Uterus (tissue), 4 donors: ENCODE measurements around the gene USP34. TPM values are rescaled to one million over a fixed set of nuclear protein-coding genes. Genes with fewer than 3 reads are reported as not detected.
A peak's percentile ranks its signal among the peaks of the same experiment; 100 is the strongest.

Source experiments
- DNase-seq, 2 donors: peaks; one replicate each; pipeline ENCODE4 v3.0.0-alpha.2; 2019 to 2020
- H3K27ac ChIP-seq, 2 donors: fragments of 200-600 bp; sonication (generic); 1 replicate in 1 of 2; 2 replicates in 1 of 2; pipeline ENCODE4 v1.5.1; 2016 to 2018
- H3K27me3 ChIP-seq, 2 donors: fragments of 200-600 bp; sonication (generic); one replicate each; pipeline ENCODE4 v1.5.1; 2018 to 2019; ENCODE audit warnings: control low read depth in 1 of 2
- H3K36me3 ChIP-seq, 2 donors: fragments of 200-600 bp; sonication (generic); one replicate each; pipeline ENCODE4 v1.5.1; 2019; ENCODE audit warnings: control low read depth in 1 of 2
- H3K4me1 ChIP-seq, 2 donors: fragments of 200-600 bp; sonication (generic); one replicate each; pipeline ENCODE4 v1.5.1; 2018 to 2019; ENCODE audit warnings: control low read depth in 1 of 2
- H3K4me3 ChIP-seq, 2 donors: fragments of 200-600 bp; sonication (generic); 1 replicate in 1 of 2; 2 replicates in 1 of 2; pipeline ENCODE4 v1.5.1; 2018 to 2019; ENCODE audit warnings: mild to moderate bottlenecking in 1 of 2
- H3K9me3 ChIP-seq, 2 donors: fragments of 200-600 bp; sonication (generic); one replicate each; pipeline ENCODE4 v1.5.1; 2019; ENCODE audit warnings: control low read depth in 1 of 2
- CTCF ChIP-seq, 4 experiments: fragments of 200-600 bp in 2 of 4; fragments of 450-650 bp in 2 of 4; sonication (generic) in 2 of 4; IDR thresholded peaks; one replicate each; pipeline ENCODE4 v1.5.1; 2016 to 2019; ENCODE audit warnings: antibody characterized with exemption in 4 of 4, mild to moderate bottlenecking in 2 of 4, moderate library complexity in 1 of 4
- POLR2A ChIP-seq, 2 donors: fragments of 450-650 bp; IDR thresholded peaks; one replicate each; pipeline ENCODE4 v1.6.1; 2016; ENCODE audit warnings: antibody characterized with exemption in 2 of 2, mild to moderate bottlenecking in 1 of 2, moderate library complexity in 1 of 2
- intact Hi-C: fragments of 100-400 bp; cut with DNase I; formaldehyde crosslinking; loops from one replicate; pipeline ENCODE4 v1.15.1; 2023; ENCODE audit warnings: low total_unique reads
- total RNA-seq, 4 donors: library from RNA; depleted of rRNA in 3 of 4; stranded (reverse); fragments of >200 nt in 3 of 4; gene quantifications; one replicate each; pipeline versions ENCODE4 v1.1.0 to v1.2.4, GENCODE V29; 2014 to 2023
- donor health status: DM: yes; HTN: yes; CAD: no.

USP34 gene
- total RNA-seq, 4 donors from 2014 or later: 93.8 to 246 (median 184) TPM

GRCh38 chr2:61426267-61426897, 44.5 kb downstream of the USP34 start:
- no peak overlapping the region for H3K4me3 ChIP-seq
- intact Hi-C loops: no loop called here
- H3K9me3 ChIP-seq: no peaks in the 10 kb centered on the region
- H3K27ac ChIP-seq: no peak overlapping the region
- H3K27me3 ChIP-seq: no peaks in the 10 kb centered on the region
- TF ChIP-seq CTCF (IDR thresholded peaks at IDR 0.05): peak in 1 of 4 experiments; percentile 11
- no peak for TF ChIP-seq POLR2A (IDR thresholded peaks at IDR 0.05)
- no peak for DNase-seq
- no peaks in the 10 kb centered on the region for H3K36me3 ChIP-seq
- peaks cover 0 to under 1% of the 10 kb centered on the region in 2 donors for H3K4me1 ChIP-seq

GRCh38 chr2:61425605-61426155, 45.2 kb downstream of the USP34 start:
- DNase-seq: no peak
- no peaks in the 10 kb centered on the region for H3K27me3 ChIP-seq
- no peaks in the 10 kb centered on the region for H3K9me3 ChIP-seq
- peaks cover 0 to 5% of the 10 kb centered on the region in 2 donors for H3K4me1 ChIP-seq
- H3K4me3 ChIP-seq: no peak overlapping the region
- no peaks in the 10 kb centered on the region for H3K36me3 ChIP-seq
- TF ChIP-seq POLR2A (IDR thresholded peaks at IDR 0.05) (no peak), CTCF (IDR thresholded peaks at IDR 0.05) (no peak)
- no peak overlapping the region for H3K27ac ChIP-seq
- intact Hi-C loops: no loop called here

- TF ChIP-seq CTCF (IDR thresholded peaks at IDR 0.05): no peak
- no peak for TF ChIP-seq POLR2A (IDR thresholded peaks at IDR 0.05)
- Histone ChIP-seq H3K27me3 (no peaks in the 10 kb centered on the region), H3K4me3 (no peak overlapping the region), H3K4me1 (peaks cover 0 to 5% of the 10 kb centered on the region in 2 donors), H3K9me3 (no peaks in the 10 kb centered on the region), H3K36me3 (no peaks in the 10 kb centered on the region), H3K27ac (no peak overlapping the region)
- intact Hi-C loops: no loop called here
- DNase-seq: no peak
Observed at GRCh38 chr2:61423714-61424113, 47.2 kb downstream of the USP34 start.

GRCh38 chr2:61421611-61422010, 49.3 kb downstream of the USP34 start:
- TF ChIP-seq POLR2A (IDR thresholded peaks at IDR 0.05) (no peak), CTCF (IDR thresholded peaks at IDR 0.05) (no peak)
- Histone ChIP-seq H3K27me3 (no peaks in the 10 kb centered on the region), H3K27ac (no peak overlapping the region), H3K36me3 (no peaks in the 10 kb centered on the region), H3K9me3 (no peaks in the 10 kb centered on the region), H3K4me3 (no peak overlapping the region), H3K4me1 (peaks cover 0 to 5% of the 10 kb centered on the region in 2 donors)
- intact Hi-C loops: no loop called here
- no peak for DNase-seq

- no peak overlapping the region for H3K4me3 ChIP-seq
- intact Hi-C loops: no loop called here
- no peaks in the 10 kb centered on the region for H3K27me3 ChIP-seq
- TF ChIP-seq POLR2A (IDR thresholded peaks at IDR 0.05) (no peak), CTCF (IDR thresholded peaks at IDR 0.05) (no peak)
- no peaks in the 10 kb centered on the region for H3K36me3 ChIP-seq
- H3K4me1 ChIP-seq: peaks cover 0 to 5% of the 10 kb centered on the region in 2 donors
- no peak overlapping the region for H3K27ac ChIP-seq
- H3K9me3 ChIP-seq: no peaks in the 10 kb centered on the region
- no peak for DNase-seq
Observed at GRCh38 chr2:61420991-61421544, 49.8 kb downstream of the USP34 start.
